PC-3 (cell line): ENCODE data around the gene CGB1. TPM values are rescaled to one million over a fixed set of nuclear protein-coding genes. Genes with fewer than 3 reads are reported as not detected.

Source experiments
- ATAC-seq: fragments of 200-7000 bp; cut with Tn5 transposase; 2 replicates; pipeline ENCODE4 v1.9.1; 2020; ENCODE audit warnings: mild to moderate bottlenecking, moderate library complexity
- BruUV-seq: library from RNA; stranded (reverse); fragments of 400-500 nt; replicated peaks from 2 replicates; lab custom pipeline; 2021; lab: Mats Ljungman, UMichigan
- CTCF ChIA-PET: fragments of 300-600 bp; sonication (Branson Sonifier 250); formaldehyde crosslinking; loops from one replicate; lab custom pipeline; 2022; ENCODE audit warnings: antibody characterized with exemption; lab: Charles Lee
- POLR2A ChIA-PET: fragments of 300-600 bp; sonication (Branson Sonifier 250); formaldehyde crosslinking; loops from one replicate; lab custom pipeline; 2022; ENCODE audit warnings: antibody characterized with exemption; ENCODE audit not compliant: unreplicated experiment; lab: Charles Lee
- DNase-seq: peaks from one replicate; pipeline ENCODE4 v3.0.0-alpha.2; 2015
- H2AFZ ChIP-seq: fragments of 300-600 bp; sonication (generic); 2 replicates; pipeline ENCODE4 v1.6.0; 2016; ENCODE audit warnings: antibody characterized with exemption, low read length
- H3F3A ChIP-seq: fragments of 300-600 bp; sonication (generic); one replicate; pipeline ENCODE4 v1.6.0; 2017; ENCODE audit warnings: antibody characterized with exemption, low read length, control low read depth, mild to moderate bottlenecking; ENCODE audit not compliant: unreplicated experiment
- H3K27ac ChIP-seq: fragments of 300-600 bp; sonication (generic); 2 replicates; pipeline ENCODE4 v1.5.1; 2016; ENCODE audit warnings: mild to moderate bottlenecking, low read length
- H3K27me3 ChIP-seq: fragments of 300-600 bp; sonication (generic); 2 replicates; pipeline ENCODE4 v1.6.1; 2016; ENCODE audit warnings: low read length, mixed read lengths
- H3K36me3 ChIP-seq: fragments of 300-600 bp; sonication (generic); 2 replicates; pipeline ENCODE4 v1.6.1; 2016; ENCODE audit warnings: low read depth, mixed run types, low read length, mixed read lengths
- H3K4me1 ChIP-seq: fragments of 300-600 bp; sonication (generic); 2 replicates; pipeline ENCODE4 v1.5.1; 2016; ENCODE audit warnings: low read length; ENCODE audit not compliant: insufficient read depth
- H3K4me2 ChIP-seq: fragments of 300-600 bp; sonication (generic); 2 replicates; pipeline ENCODE4 v1.6.0; 2016; ENCODE audit warnings: low read length
- H3K4me3 ChIP-seq: fragments of 300-600 bp; sonication (generic); 2 replicates; pipeline ENCODE4 v1.5.1; 2016; ENCODE audit warnings: mild to moderate bottlenecking, low read length, mixed read lengths
- H3K79me2 ChIP-seq: fragments of 300-600 bp; sonication (generic); 2 replicates; pipeline ENCODE4 v1.6.1; 2017; ENCODE audit warnings: low read length, mixed read lengths
- H3K9ac ChIP-seq: fragments of 300-600 bp; sonication (generic); 2 replicates; pipeline ENCODE4 v1.6.0; 2016; ENCODE audit warnings: mild to moderate bottlenecking, low read length
- H3K9me2 ChIP-seq: fragments of 300-600 bp; sonication (generic); replicated peaks from 2 replicates; pipeline ENCODE4 v1.6.1; 2016; ENCODE audit warnings: mixed run types, low read length, mixed read lengths
- H3K9me3 ChIP-seq: fragments of 300-600 bp; sonication (generic); 2 replicates; pipeline ENCODE4 v1.6.1; 2016; ENCODE audit warnings: low read length, mixed read lengths
- H4K20me1 ChIP-seq: fragments of 300-600 bp; sonication (generic); 2 replicates; pipeline ENCODE4 v1.6.1; 2016; ENCODE audit warnings: low read length, mixed read lengths
- CTCF ChIP-seq: fragments of 300-600 bp; sonication (generic); conservative IDR thresholded peaks from 2 replicates; pipeline ENCODE4 v1.5.1; 2017; ENCODE audit warnings: antibody characterized with exemption, low read depth, mild to moderate bottlenecking, low read length
- EZH2 ChIP-seq: fragments of 300-600 bp; sonication (generic); IDR thresholded peaks from one replicate; pipeline ENCODE4 v1.6.1; 2017; ENCODE audit warnings: antibody characterized with exemption, mild to moderate bottlenecking, low read length; ENCODE audit not compliant: unreplicated experiment
- EZH2phosphoT487 ChIP-seq: fragments of 300-600 bp; sonication (generic); IDR thresholded peaks from 2 replicates; pipeline ENCODE4 v1.6.1; 2018; ENCODE audit warnings: mild to moderate bottlenecking, antibody characterized with exemption, low read length, borderline replicate concordance
- intact Hi-C: fragments of 100-400 bp; cut with micrococcal nuclease; formaldehyde crosslinking; loops from 2 replicates; pipeline ENCODE4 v1.9.0; 2023
- total RNA-seq: library from RNA; depleted of rRNA; stranded (reverse); fragments of >200 nt; gene quantifications from 2 replicates; pipeline ENCODE4 v1.2.3, GENCODE V29; 2014

Gene CGB1
- total RNA-seq, 1 experiment from 2014 or later, result 0.95 TPM

GRCh38 chr19:48988860-48989259 is 47.8 kb downstream of the CGB1 start:
- DNase-seq (no peak), ATAC-seq (no peak)
- Histone ChIP-seq H3F3A (no peaks in the 10 kb centered on the region), H3K9me3 (no peaks in the 10 kb centered on the region), H3K27me3 (no peaks in the 10 kb centered on the region), H4K20me1 (no peaks in the 10 kb centered on the region), H3K4me2 (no peak overlapping the region), H3K79me2 (peaks cover 32% of the 10 kb centered on the region), H3K4me3 (no peak overlapping the region), H3K9me2 (no peaks in the 10 kb centered on the region), H3K27ac (no peak overlapping the region), H3K9ac (no peak overlapping the region), H2AFZ (no peak overlapping the region), H3K36me3 (no peaks in the 10 kb centered on the region; the same call in 1 of the 2 replicates), H3K4me1 (no peaks in the 10 kb centered on the region)
- ChIA-PET CTCF (no interaction called here), POLR2A (no interaction called here)
- no TSS peak for BruUV-seq
- intact Hi-C loops, result no loop called here
- TF ChIP-seq EZH2, result no peak
- TF ChIP-seq CTCF, result no peak
- no peak for TF ChIP-seq EZH2phosphoT487

GRCh38 chr19:48988286-48988685 is 48.4 kb downstream of the CGB1 start:
- intact Hi-C loops, result no loop called here
- Histone ChIP-seq H3K27me3 (no peaks in the 10 kb centered on the region), H3K9me3 (no peaks in the 10 kb centered on the region), H3K4me2 (no peak overlapping the region), H3K9me2 (no peaks in the 10 kb centered on the region), H3K79me2 (peaks cover 31% of the 10 kb centered on the region), H3K4me3 (no peak overlapping the region), H4K20me1 (no peaks in the 10 kb centered on the region), H2AFZ (no peak overlapping the region), H3K36me3 (peaks cover 1% of the 10 kb centered on the region; the same call in 1 of the 2 replicates), H3K27ac (no peak overlapping the region), H3K9ac (no peak overlapping the region), H3F3A (no peaks in the 10 kb centered on the region), H3K4me1 (no peaks in the 10 kb centered on the region)
- ATAC-seq, result no peak
- no TSS peak for BruUV-seq
- CTCF ChIA-PET, result no interaction called here
- POLR2A ChIA-PET, result no interaction called here
- TF ChIP-seq EZH2, result no peak
- TF ChIP-seq EZH2phosphoT487, result no peak
- TF ChIP-seq CTCF, result no peak
- DNase-seq, result no peak

GRCh38 chr19:48987323-48987722 is 49.4 kb downstream of the CGB1 start:
- BruUV-seq, result no TSS peak
- no peaks in the 10 kb centered on the region for H3K9me2 ChIP-seq
- TF ChIP-seq EZH2phosphoT487, result no peak
- no peak for TF ChIP-seq EZH2
- 0 out of 2 replicates have a peak, but pooled peaks have one; percentile 11 for TF ChIP-seq CTCF
- DNase-seq, result no peak
- CTCF ChIA-PET, result no interaction called here
- H2AFZ ChIP-seq, result no peak overlapping the region
- H3F3A ChIP-seq, result no peaks in the 10 kb centered on the region
- no peaks in the 10 kb centered on the region for H3K9me3 ChIP-seq
- no peak overlapping the region for H3K4me3 ChIP-seq
- peaks cover 24% of the 10 kb centered on the region for H3K79me2 ChIP-seq
- H3K9ac ChIP-seq, result no peak overlapping the region
- no peaks in the 10 kb centered on the region for H3K27me3 ChIP-seq
- no peak overlapping the region for H3K4me2 ChIP-seq
- H3K4me1 ChIP-seq, result no peaks in the 10 kb centered on the region
- H3K27ac ChIP-seq, result no peak overlapping the region
- intact Hi-C loops, result no loop called here
- no peak for ATAC-seq
- POLR2A ChIA-PET, result no interaction called here
- peaks cover 4% of the 10 kb centered on the region; the same call in 1 of the 2 replicates for H3K36me3 ChIP-seq
- H4K20me1 ChIP-seq, result no peaks in the 10 kb centered on the region
